Naive thymus-derived CD4-positive, alpha-beta T cell (primary cell): ENCODE measurements around the gene CDH24. TPM values are rescaled to one million over a fixed set of nuclear protein-coding genes. Genes with fewer than 3 reads are reported as not detected.
A peak's percentile ranks its signal among the peaks of the same experiment; 100 is the strongest.

Experiments
- ATAC-seq: fragments of 150-1000 bp; cut with Tn5 transposase; 2 replicates; pipeline ENCODE4 v1.10.0; 2021; ENCODE audit warnings: mild to moderate bottlenecking, moderate library complexity
- CTCF ChIA-PET: fragments of 350-600 bp; sonication (Branson Sonifier 250); formaldehyde crosslinking; loops from one replicate; lab custom pipeline; 2021; ENCODE audit warnings: antibody characterized with exemption; lab: Charles Lee
- POLR2A ChIA-PET: fragments of 350-600 bp; sonication (Branson Sonifier 250); formaldehyde crosslinking; loops from one replicate; lab custom pipeline; 2021; ENCODE audit warnings: antibody characterized with exemption, inconsistent platforms; lab: Charles Lee
- DNase-seq, 9 donors: peaks; one replicate each; pipeline versions ENCODE4 v3.0.0 to v3.0.0-alpha.2; 2020 to 2022; ENCODE audit warnings: mixed read lengths in 1 of 9
- H3K27ac ChIP-seq: one replicate; pipeline ENCODE4 v1.7.0; 2013; ENCODE audit warnings: mild to moderate bottlenecking, low read depth, low read length, moderate library complexity
- H3K27me3 ChIP-seq, 2 donors: one replicate each; pipeline ENCODE4 v1.7.0; 2013; ENCODE audit warnings: low read length in 2 of 2, mild to moderate bottlenecking in 2 of 2, moderate library complexity in 2 of 2; ENCODE audit not compliant: control insufficient read depth in 2 of 2, insufficient read depth in 2 of 2
- H3K36me3 ChIP-seq, 3 experiments: 1 replicate in 2 of 3; 2 replicates in 1 of 3; pipeline ENCODE4 v1.7.0; 2013; ENCODE audit warnings: low read length in 3 of 3, mild to moderate bottlenecking in 3 of 3, moderate library complexity in 1 of 3; ENCODE audit not compliant: insufficient read depth in 3 of 3, control insufficient read depth in 2 of 3
- H3K4me1 ChIP-seq, 2 donors: one replicate each; pipeline ENCODE4 v1.7.0; 2013; ENCODE audit warnings: low read length in 2 of 2, mild to moderate bottlenecking in 2 of 2, moderate library complexity in 1 of 2; ENCODE audit not compliant: control insufficient read depth in 2 of 2, insufficient read depth in 2 of 2
- H3K4me3 ChIP-seq: 2 replicates; pipeline ENCODE4 v1.7.0; 2013; ENCODE audit warnings: mild to moderate bottlenecking, low read length
- H3K9me3 ChIP-seq, 3 experiments: 1 replicate in 2 of 3; 2 replicates in 1 of 3; pipeline ENCODE4 v1.7.0; 2013; ENCODE audit warnings: low read length in 3 of 3; ENCODE audit not compliant: control insufficient read depth in 2 of 3
- H3K27ac Mint-ChIP-seq, 9 donors: one replicate each; pipeline ENCODE4 v1.8.0; 2020 to 2022; ENCODE audit warnings: mixed read lengths in 9 of 9, mild to moderate bottlenecking in 8 of 9, moderate library complexity in 5 of 9, inconsistent platforms in 2 of 9
- H3K27me3 Mint-ChIP-seq, 5 donors: one replicate each; pipeline ENCODE4 v1.8.0; 2021 to 2022; ENCODE audit warnings: mixed read lengths in 5 of 5, mild to moderate bottlenecking in 1 of 5
- H3K36me3 Mint-ChIP-seq, 5 donors: one replicate each; pipeline ENCODE4 v1.8.0; 2020 to 2022; ENCODE audit warnings: mixed read lengths in 5 of 5, mild to moderate bottlenecking in 3 of 5, inconsistent platforms in 1 of 5
- H3K4me1 Mint-ChIP-seq, 7 donors: one replicate each; pipeline ENCODE4 v1.8.0; 2020 to 2022; ENCODE audit warnings: mixed read lengths in 7 of 7, mild to moderate bottlenecking in 3 of 7, inconsistent platforms in 1 of 7
- H3K4me3 Mint-ChIP-seq, 10 donors: one replicate each; pipeline ENCODE4 v1.8.0; 2020 to 2022; ENCODE audit warnings: mild to moderate bottlenecking in 10 of 10, mixed read lengths in 10 of 10, moderate library complexity in 6 of 10, inconsistent platforms in 2 of 10
- H3K9me3 Mint-ChIP-seq, 11 donors: one replicate each; pipeline ENCODE4 v1.8.0; 2020 to 2022; ENCODE audit warnings: mixed read lengths in 11 of 11, mild to moderate bottlenecking in 4 of 11, inconsistent platforms in 1 of 11, moderate library complexity in 1 of 11
- intact Hi-C, 2 donors: fragments of 100-400 bp; cut with micrococcal nuclease; formaldehyde crosslinking; loops; one replicate each; pipeline ENCODE4 v1.15.1; 2023
- polyA plus RNA-seq, 2 donors: library from polyadenylated mRNA; unstranded; fragments of 300-500 nt; fragmentation: Illumina TruSeq; gene quantifications; one replicate each; pipeline ENCODE4 v1.2.3, GENCODE V29; 2021
- total RNA-seq, 6 experiments: library from RNA in 5 of 6; stranded (reverse) in 5 of 6; gene quantifications; 1 replicate in 5 of 6; 2 replicates in 1 of 6; pipeline ENCODE4 v1.2.3 and lab custom pipeline; 2021 to 2026

Gene CDH24
- total RNA-seq = 1 to 10 TPM; 1.5 to 3.7 (median 2.1) TPM
- polyA plus RNA-seq = under 1 TPM; 0.30 to 0.52 TPM
- total RNA-seq (lab: John Stamatoyannopoulos, UW) = 7.1 reads per million, percentile 30 among the genes with 10 or more reads in this experiment

- Mint-ChIP-seq H3K27me3 (peaks cover 0 to 8% (median 0%) of the 10 kb centered on the region in 5 donors), H3K4me3 (peak within 1 kb of the TSS; percentile 78 to 91 (median 88)), H3K9me3 (peaks cover 0 to 2% (median 0%) of the 10 kb centered on the region in 11 donors), H3K36me3 (peaks cover 0 to 14% (median 9%) of the 10 kb centered on the region in 5 donors), H3K27ac (peak within 1 kb of the TSS; percentile 16 to 86 (median 55)), H3K4me1 (peaks cover 13 to 20% (median 17%) of the 10 kb centered on the region in 7 donors)
- peak within 1 kb of the TSS; percentile 58 for H3K27ac ChIP-seq
- H3K9me3 ChIP-seq = no peaks in the 10 kb centered on the region
- peaks cover 7 to 9% of the 10 kb centered on the region in 2 donors for H3K4me1 ChIP-seq
- intact Hi-C loops = loop anchor here (1.0 to 10.0 kb wide), 5 partner anchors 22 to 232 kb away; partner anchors contain the start of genes MRPL52 (in 1 of the 2) and PRMT5 (in 1 of the 2)
- H3K4me3 ChIP-seq = peak within 1 kb of the TSS; percentile 67
- H3K36me3 ChIP-seq = peaks cover 8 to 34% (median 9%) of the 10 kb centered on the region in 3 experiments
- ChIA-PET CTCF (interaction anchor here (0.6 to 12.2 kb wide), 24 partner anchors 12 to 1047 kb away, joined by 3 to 264 read pairs (median 4); partner anchors contain the start of genes AJUBA and PRMT5), POLR2A (interaction anchor here (0.8 to 6.5 kb wide), 10 partner anchors 12 to 102 kb away, joined by 3 to 76 read pairs (median 4); partner anchors contain the start of gene AJUBA)
- DNase-seq (peak; percentile 30 to 76 (median 54)), ATAC-seq (peak; percentile 77)
- H3K27me3 ChIP-seq = no peaks in the 10 kb centered on the region
Measured at GRCh38 chr14:23056956-23057756, at the start of gene CDH24. CDH24 (minus strand) TSS chr14:23057520; CDS start chr14:23055733, 1,787 bp downstream.

DNA sequence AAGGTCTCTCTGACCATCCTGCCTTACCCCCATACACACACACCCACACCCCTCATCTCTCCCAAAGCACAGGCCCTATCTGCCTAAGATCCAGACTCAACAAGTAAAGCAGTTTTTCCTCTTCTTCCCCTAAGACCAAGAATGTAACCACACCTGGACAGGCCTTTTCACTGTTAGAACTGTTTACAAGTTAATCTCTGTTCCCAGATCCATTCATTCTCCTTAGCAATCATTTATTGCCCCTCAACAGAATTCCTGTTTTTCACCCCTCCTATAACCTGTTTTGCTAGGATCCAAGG lies 49.4 kb upstream of the CDH24 start:
- Mint-ChIP-seq H3K4me1 (no peaks in the 10 kb centered on the region), H3K36me3 (no peaks in the 10 kb centered on the region), H3K27ac (no peak overlapping the region), H3K4me3 (no peak overlapping the region), H3K27me3 (peaks cover 0 to 7% (median 0%) of the 10 kb centered on the region in 5 donors), H3K9me3 (no peaks in the 10 kb centered on the region)
- H3K27ac ChIP-seq = no peak overlapping the region
- H3K9me3 ChIP-seq = no peaks in the 10 kb centered on the region
- no peaks in the 10 kb centered on the region for H3K27me3 ChIP-seq
- intact Hi-C loops = no loop called here
- ChIA-PET CTCF (interaction anchor here (1.1 to 1.4 kb wide), 2 partner anchors 12 to 38 kb away, joined by 3 to 7 read pairs; partner anchors contain the start of genes ACIN1 and C14orf119), POLR2A (interaction anchor here (1.0 to 1.8 kb wide), 2 partner anchors 11 to 18 kb away, joined by 4 to 6 read pairs; partner anchors contain the start of genes ACIN1 and C14orf119)
- no peaks in the 10 kb centered on the region for H3K36me3 ChIP-seq
- H3K4me3 ChIP-seq = no peak overlapping the region
- DNase-seq = no peak
- H3K4me1 ChIP-seq = no peaks in the 10 kb centered on the region
- ATAC-seq = no peak

- DNase-seq (no peak), ATAC-seq (no peak)
- no peaks in the 10 kb centered on the region for H3K9me3 Mint-ChIP-seq
- Histone ChIP-seq H3K27ac (no peak overlapping the region), H3K9me3 (no peaks in the 10 kb centered on the region), H3K4me1 (no peaks in the 10 kb centered on the region), H3K4me3 (no peak overlapping the region), H3K36me3 (no peaks in the 10 kb centered on the region), H3K27me3 (no peaks in the 10 kb centered on the region)
- peak overlapping the region in 2 of 9 donors; percentile 45 to 73 for H3K27ac Mint-ChIP-seq
- H3K4me3 Mint-ChIP-seq = no peak overlapping the region
- H3K27me3 Mint-ChIP-seq = peaks cover 0 to 7% (median 0%) of the 10 kb centered on the region in 5 donors
- H3K36me3 Mint-ChIP-seq = no peaks in the 10 kb centered on the region
- CTCF ChIA-PET = interaction anchor here (1.4 kb wide), 1 partner anchor 10 kb away, joined by 7 read pairs; the partner anchor contains the start of genes ACIN1 and C14orf119
- intact Hi-C loops = no loop called here
- POLR2A ChIA-PET = interaction anchor here (0.7 to 1.8 kb wide), 2 partner anchors 10 to 952 kb away, joined by 5 to 6 read pairs; partner anchors contain the start of genes ACIN1 and C14orf119
- peaks cover 0 to 5% (median 0%) of the 10 kb centered on the region in 7 donors for H3K4me1 Mint-ChIP-seq
Measured at GRCh38 chr14:23105348-23105824, 48.1 kb upstream of the CDH24 start.

GRCh38 chr14:23104591-23105347 lies 47.4 kb upstream of the CDH24 start, which contains the start of gene CIROP:
CIROP (minus strand) TSS chr14:23104989; CDS start chr14:23104920, 69 bp downstream.
- no peak within 1 kb of the TSS for H3K27ac ChIP-seq
- Mint-ChIP-seq H3K4me3 (no peak within 1 kb of the TSS), H3K9me3 (no peaks in the 10 kb centered on the region), H3K27ac (peak within 1 kb of the TSS in 3 of 9 donors; percentile 45 to 80 (median 73)), H3K36me3 (no peaks in the 10 kb centered on the region), H3K4me1 (peaks cover 0 to 11% (median 0%) of the 10 kb centered on the region in 7 donors), H3K27me3 (peaks cover 0 to 7% (median 0%) of the 10 kb centered on the region in 5 donors)
- DNase-seq (no peak), ATAC-seq (no peak)
- no peaks in the 10 kb centered on the region for H3K36me3 ChIP-seq
- no peaks in the 10 kb centered on the region for H3K27me3 ChIP-seq
- H3K4me1 ChIP-seq = no peaks in the 10 kb centered on the region
- ChIA-PET CTCF (interaction anchor here (1.9 kb wide), 1 partner anchor 37 kb away, joined by 9 read pairs; no protein-coding TSS in a partner anchor), POLR2A (interaction anchor here (1.8 kb wide), 1 partner anchor 10 kb away, joined by 5 read pairs; the partner anchor contains the start of genes ACIN1 and C14orf119)
- no peaks in the 10 kb centered on the region for H3K9me3 ChIP-seq
- intact Hi-C loops = no loop called here
- no peak within 1 kb of the TSS for H3K4me3 ChIP-seq

DNA sequence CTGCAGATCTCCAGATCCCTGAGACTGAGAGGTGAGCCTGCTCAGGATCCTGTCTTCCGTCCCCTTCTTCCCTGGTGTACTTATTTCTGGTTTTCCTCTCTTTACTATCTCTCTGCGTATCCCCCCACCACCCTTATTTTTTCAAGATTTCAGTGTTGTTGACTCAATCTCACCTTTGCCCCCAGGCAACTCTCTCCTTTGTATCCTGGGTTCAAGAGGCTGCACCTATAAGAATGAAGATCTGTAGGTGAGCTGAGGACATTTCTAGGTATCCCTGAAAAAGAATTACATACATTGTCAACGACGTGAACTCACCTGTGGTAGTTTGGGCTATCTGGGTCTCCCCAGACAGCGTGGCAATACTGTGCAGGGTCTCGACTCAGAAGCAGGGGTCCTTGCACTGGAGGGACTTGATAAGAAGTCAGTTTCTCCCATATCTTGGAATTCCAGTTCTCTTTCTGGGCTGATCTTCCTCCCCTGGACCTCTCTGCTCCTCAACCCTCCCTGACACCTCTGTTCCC lies 46.8 kb upstream of the CDH24 start:
- H3K27ac Mint-ChIP-seq = no peak overlapping the region
- H3K27ac ChIP-seq = no peak overlapping the region
- H3K9me3 ChIP-seq = no peaks in the 10 kb centered on the region
- H3K36me3 Mint-ChIP-seq = peaks cover 0 to 4% (median 2%) of the 10 kb centered on the region in 5 donors
- H3K4me3 ChIP-seq = no peak overlapping the region
- peaks cover 0 to 18% (median 3%) of the 10 kb centered on the region in 7 donors for H3K4me1 Mint-ChIP-seq
- CTCF ChIA-PET = interaction anchor here (1.3 to 1.9 kb wide), 2 partner anchors 36 to 118 kb away, joined by 3 to 9 read pairs; no protein-coding TSS in a partner anchor
- POLR2A ChIA-PET = interaction anchor here (1.8 kb wide), 1 partner anchor 9 kb away, joined by 5 read pairs; the partner anchor contains the start of genes ACIN1 and C14orf119
- DNase-seq (no peak), ATAC-seq (no peak)
- H3K27me3 Mint-ChIP-seq = peaks cover 0 to 5% (median 0%) of the 10 kb centered on the region in 5 donors
- H3K4me1 ChIP-seq = no peaks in the 10 kb centered on the region
- no peak overlapping the region for H3K4me3 Mint-ChIP-seq
- no peaks in the 10 kb centered on the region for H3K9me3 Mint-ChIP-seq
- intact Hi-C loops = no loop called here
- H3K36me3 ChIP-seq = no peaks in the 10 kb centered on the region
- no peaks in the 10 kb centered on the region for H3K27me3 ChIP-seq
